Adrenal gland (tissue), 12 donors: ENCODE data around the gene PKDCC. TPM values are rescaled to one million over a fixed set of nuclear protein-coding genes. Genes with fewer than 3 reads are reported as not detected.

Experiments
- DNase-seq, 7 donors: peaks; one replicate each; pipeline ENCODE4 v3.0.0-alpha.2; 2019 to 2020
- H3K27ac ChIP-seq, 5 donors: fragments of 200-600 bp; sonication (generic) in 4 of 5; 1 replicate in 3 of 5; 2 replicates in 2 of 5; pipeline versions ENCODE4 v1.5.1 to v1.8.0; 2016 to 2020; ENCODE audit warnings: mild to moderate bottlenecking in 1 of 5
- H3K27me3 ChIP-seq: fragments of 200-600 bp; 2 replicates; pipeline ENCODE4 v1.8.0; 2021
- H3K36me3 ChIP-seq, 2 donors: fragments of 200-600 bp; replicated peaks in 1 of 2; 1 replicate in 1 of 2; 2 replicates in 1 of 2; pipeline versions ENCODE4 v1.5.1 to v1.8.0; 2018 to 2022
- H3K4me1 ChIP-seq, 2 donors: fragments of 200-600 bp; replicated peaks in 1 of 2; 1 replicate in 1 of 2; 2 replicates in 1 of 2; pipeline versions ENCODE4 v1.5.1 to v1.8.0; 2018 to 2021
- H3K4me3 ChIP-seq, 4 donors: fragments of 200-600 bp; sonication (generic) in 3 of 4; one replicate each; pipeline ENCODE4 v1.5.1; 2016 to 2018
- H3K9me3 ChIP-seq, 3 donors: fragments of 200-600 bp; sonication (generic) in 1 of 3; replicated peaks in 1 of 3; 1 replicate in 2 of 3; 2 replicates in 1 of 3; pipeline versions ENCODE4 v1.5.1 to v1.8.0; 2016 to 2021
- CTCF ChIP-seq, 6 experiments: fragments of 450-650 bp in 4 of 6; fragments of 200-600 bp in 2 of 6; sonication (generic) in 1 of 6; IDR thresholded peaks; 1 replicate in 5 of 6; 2 replicates in 1 of 6; pipeline versions ENCODE4 v1.5.1 to v1.8.0; 2016 to 2021; ENCODE audit warnings: antibody characterized with exemption in 6 of 6, mild to moderate bottlenecking in 2 of 6, moderate library complexity in 1 of 6
- POLR2A ChIP-seq, 2 donors: fragments of 450-650 bp; IDR thresholded peaks; one replicate each; pipeline ENCODE4 v1.6.1; 2017; ENCODE audit warnings: antibody characterized with exemption in 2 of 2, mild to moderate bottlenecking in 2 of 2, moderate library complexity in 1 of 2
- WGBS, 4 donors: extraction: QIAGEN DNeasy Blood & Tissue Kit in 2 of 4; methylation state at CpG; one replicate each; pipeline versions ENCODE4 v1.1.5 to v1.1.7; 2013 to 2017; 5-methylcytosine and 5-hydroxymethylcytosine counted together
- intact Hi-C, 2 donors: fragments of 100-400 bp; cut with DNase I; formaldehyde crosslinking; loops; one replicate each; pipeline versions ENCODE4 v1.14.1 to v1.15.0; 2022 to 2023
- polyA plus RNA-seq, 3 donors: library from polyadenylated mRNA; stranded (reverse); fragments of 200-250 nt in 2 of 3; fragments of 350-450 nt in 1 of 3; fragmentation: Illumina TruSeq in 1 of 3; extraction: RNeasy Lipid Tissue Mini Kit (QIAGEN cat#74804) in 1 of 3; gene quantifications; one replicate each; pipeline ENCODE4 v1.2.3, GENCODE V29; 2013 to 2014
- total RNA-seq, 9 donors: library from RNA; depleted of rRNA in 4 of 9; stranded (reverse); fragments of >200 nt in 4 of 9; fragments of 120-200 nt in 1 of 9; fragmentation: NEBNext Ultra II Directional in 1 of 9; extraction: Animal tissue kit (Norgen Biotek cat#: 25700) in 1 of 9; gene quantifications; one replicate each; pipeline versions ENCODE4 v1.1.0 to v1.2.4, GENCODE V29; 2013 to 2023
- donor health status: healthy with polysubstance abuse.
- donor health status: Bipolar disorder and iron deficiency.
- donor health status: DM: yes; HTN: yes; CAD: no.
- donor health status: DM: no; HTN: no; CAD: no.
- donor health status: DM: no; HTN: no; CAD: no.
- donor health status: DM: yes; HTN: yes; CAD: no.

The PKDCC gene
- total and polyA plus RNA-seq, 12 donors, result 29.7 to 170 (median 51.5) TPM

- peak overlapping the region in 1 of 5 donors; percentile 35 for H3K27ac ChIP-seq
Observed at GRCh38 chr2:42041377-42042127, 6.3 kb upstream of the PKDCC start.

GRCh38 chr2:42042631-42043355 is 5.0 kb upstream of the PKDCC start:
- WGBS, 4 donors, result 88 to 92% (median 91%) methylated on average over 11 of the region's 11 CpGs
- intact Hi-C loops, result no loop called here

More at GRCh38 chr2:42041377-42042127, 6.3 kb upstream of the PKDCC start:
- H3K4me3 ChIP-seq, result no peak overlapping the region
- no peak for DNase-seq
- H3K4me1 ChIP-seq, result peaks cover 0 to 7% of the 10 kb centered on the region in 2 donors
- no peaks in the 10 kb centered on the region for H3K9me3 ChIP-seq
- no peak for TF ChIP-seq CTCF (IDR thresholded peaks at IDR 0.05)
- no peak for TF ChIP-seq POLR2A (IDR thresholded peaks at IDR 0.05)
- intact Hi-C loops, result no loop called here
- no peaks in the 10 kb centered on the region for H3K27me3 ChIP-seq
- WGBS, 4 donors, result 76 to 86% (median 81%) methylated on average over 7 of the region's 7 CpGs
- H3K36me3 ChIP-seq, result no peaks in the 10 kb centered on the region

GRCh38 chr2:42043789-42044394 is 3.9 kb upstream of the PKDCC start:
- Histone ChIP-seq H3K9me3 (no peaks in the 10 kb centered on the region), H3K27ac (no peak overlapping the region), H3K4me3 (no peak overlapping the region), H3K27me3 (no peaks in the 10 kb centered on the region), H3K36me3 (no peaks in the 10 kb centered on the region), H3K4me1 (peaks cover 4 to 11% of the 10 kb centered on the region in 2 donors)
- no peak for TF ChIP-seq POLR2A (IDR thresholded peaks at IDR 0.05)
- no peak for TF ChIP-seq CTCF (IDR thresholded peaks at IDR 0.05)
- no peak for DNase-seq
- intact Hi-C loops, result no loop called here
- WGBS, 4 donors, result 80 to 94% (median 88%) methylated on average over 3 of the region's 3 CpGs

More at GRCh38 chr2:42042631-42043355, 5.0 kb upstream of the PKDCC start:
- no peak overlapping the region for H3K4me3 ChIP-seq
- peaks cover 0 to 11% of the 10 kb centered on the region in 2 donors for H3K4me1 ChIP-seq
- H3K27ac ChIP-seq, result no peak overlapping the region
- H3K27me3 ChIP-seq, result no peaks in the 10 kb centered on the region
- H3K36me3 ChIP-seq, result no peaks in the 10 kb centered on the region
- DNase-seq, result no peak
- TF ChIP-seq POLR2A (IDR thresholded peaks at IDR 0.05) (no peak), CTCF (IDR thresholded peaks at IDR 0.05) (no peak)
- no peaks in the 10 kb centered on the region for H3K9me3 ChIP-seq

GRCh38 chr2:42044939-42045338 is 2.9 kb upstream of the PKDCC start:
- intact Hi-C loops, result no loop called here
- no peaks in the 10 kb centered on the region for H3K9me3 ChIP-seq
- peaks cover 10 to 18% of the 10 kb centered on the region in 2 donors for H3K4me1 ChIP-seq
- no peak for DNase-seq
- no peak overlapping the region for H3K27ac ChIP-seq
- 60 to 80% (median 74%) methylated on average over 1 of the region's 1 CpG for WGBS, 4 donors
- no peaks in the 10 kb centered on the region for H3K27me3 ChIP-seq
- no peak for TF ChIP-seq POLR2A (IDR thresholded peaks at IDR 0.05)
- no peak for TF ChIP-seq CTCF (IDR thresholded peaks at IDR 0.05)
- H3K4me3 ChIP-seq, result no peak overlapping the region
- no peaks in the 10 kb centered on the region for H3K36me3 ChIP-seq
